ENCODE data around the gene KLF4.
A peak's percentile ranks its signal among the peaks of the same experiment; 100 is the strongest.

KLF4 gene

DNA sequence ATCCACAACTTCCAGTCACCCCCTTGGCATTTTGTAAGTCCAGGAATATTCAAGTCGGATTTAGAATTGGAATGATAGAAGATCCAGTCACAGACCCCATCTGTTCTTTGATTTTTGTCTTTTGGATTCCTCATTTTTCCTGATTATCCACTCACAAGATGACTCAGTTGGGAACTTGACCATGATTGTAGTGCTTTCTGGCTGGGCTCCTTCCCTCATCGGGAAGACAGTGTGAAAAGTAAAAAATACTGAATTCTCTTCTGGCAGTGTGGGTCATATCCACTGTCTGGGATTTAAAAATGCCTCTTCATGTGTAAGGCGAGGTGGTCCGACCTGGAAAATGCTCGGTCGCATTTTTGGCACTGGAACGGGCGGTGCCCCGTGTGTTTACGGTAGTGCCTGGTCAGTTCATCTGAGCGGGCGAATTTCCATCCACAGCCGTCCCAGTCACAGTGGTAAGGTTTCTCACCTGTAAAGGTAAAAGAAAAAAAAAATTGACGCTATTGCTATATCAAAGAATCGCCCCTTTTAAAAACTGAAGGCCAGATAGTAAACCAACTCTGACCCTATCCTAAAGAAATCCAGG, 4.0 kb downstream of the KLF4 start:
- peak overlapping the region; percentile 31 for H3K27ac ChIP-seq
- TF ChIP-seq ZFX (IDR thresholded peaks at IDR 0.05; ENCODE audit: borderline replicate concordance), result no peak
- TF ChIP-seq, protein P1, sequence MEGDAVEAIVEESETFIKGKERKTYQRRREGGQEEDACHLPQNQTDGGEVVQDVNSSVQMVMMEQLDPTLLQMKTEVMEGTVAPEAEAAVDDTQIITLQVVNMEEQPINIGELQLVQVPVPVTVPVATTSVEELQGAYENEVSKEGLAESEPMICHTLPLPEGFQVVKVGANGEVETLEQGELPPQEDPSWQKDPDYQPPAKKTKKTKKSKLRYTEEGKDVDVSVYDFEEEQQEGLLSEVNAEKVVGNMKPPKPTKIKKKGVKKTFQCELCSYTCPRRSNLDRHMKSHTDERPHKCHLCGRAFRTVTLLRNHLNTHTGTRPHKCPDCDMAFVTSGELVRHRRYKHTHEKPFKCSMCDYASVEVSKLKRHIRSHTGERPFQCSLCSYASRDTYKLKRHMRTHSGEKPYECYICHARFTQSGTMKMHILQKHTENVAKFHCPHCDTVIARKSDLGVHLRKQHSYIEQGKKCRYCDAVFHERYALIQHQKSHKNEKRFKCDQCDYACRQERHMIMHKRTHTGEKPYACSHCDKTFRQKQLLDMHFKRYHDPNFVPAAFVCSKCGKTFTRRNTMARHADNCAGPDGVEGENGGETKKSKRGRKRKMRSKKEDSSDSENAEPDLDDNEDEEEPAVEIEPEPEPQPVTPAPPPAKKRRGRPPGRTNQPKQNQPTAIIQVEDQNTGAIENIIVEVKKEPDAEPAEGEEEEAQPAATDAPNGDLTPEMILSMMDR (IDR thresholded peaks at IDR 0.05), result no peak

DNA sequence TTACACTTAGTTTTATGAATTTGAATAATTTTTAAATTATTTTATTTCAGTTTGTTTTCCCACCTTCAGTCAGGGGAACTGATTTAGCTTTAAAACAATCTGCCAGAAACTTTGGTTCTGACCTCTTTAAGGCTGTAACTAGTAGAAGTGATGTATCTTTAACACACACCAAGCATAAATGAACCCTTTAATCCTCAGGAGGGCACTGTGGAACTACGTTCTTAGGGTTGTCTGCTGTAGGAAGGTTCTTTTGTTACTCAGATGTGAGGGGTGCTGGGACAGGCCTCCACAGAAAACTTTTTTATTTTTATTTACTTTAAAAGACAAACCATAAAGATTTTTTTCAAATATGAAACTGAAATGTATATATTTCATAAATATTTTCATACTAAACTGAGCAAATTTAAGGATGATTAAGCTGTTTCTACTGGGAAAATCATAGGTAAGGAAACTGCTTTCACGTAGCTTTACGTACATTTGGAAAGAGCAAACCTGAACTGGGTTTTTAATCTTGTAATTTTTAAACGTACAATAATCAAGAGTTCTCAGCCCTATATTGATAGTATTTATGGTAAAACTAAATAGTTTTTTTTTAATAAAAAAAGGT, 5.3 kb downstream of the KLF4 start:
- peak overlapping the region; percentile 31 for H3K27ac ChIP-seq
- TF ChIP-seq, protein P1 (IDR thresholded peaks at IDR 0.05), result peak; percentile 80
- TF ChIP-seq ZFX (IDR thresholded peaks at IDR 0.05; ENCODE audit: borderline replicate concordance), result no peak

DNA sequence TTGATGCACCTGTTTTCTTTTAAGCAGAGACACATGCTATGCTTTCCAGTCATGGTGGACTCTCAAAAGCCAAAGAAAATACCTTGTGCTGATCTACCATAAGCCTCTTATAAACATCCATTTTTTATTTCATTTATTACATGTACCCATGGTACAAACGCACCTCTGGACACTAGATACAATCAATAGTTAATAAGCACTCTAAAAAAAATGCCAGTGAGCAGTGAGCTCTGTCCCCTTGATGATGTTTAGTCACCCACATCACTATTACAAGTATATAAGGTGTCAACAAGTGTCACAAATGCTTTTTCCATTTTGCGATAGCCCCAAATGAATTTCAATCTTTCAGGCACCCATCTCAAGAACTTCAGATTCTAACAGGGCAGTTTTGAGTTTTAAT, 5.9 kb downstream of the KLF4 start:
- TF ChIP-seq, protein P1 (IDR thresholded peaks at IDR 0.05), result no peak
- TF ChIP-seq ZFX (IDR thresholded peaks at IDR 0.05; ENCODE audit: borderline replicate concordance), result no peak
- H3K27ac ChIP-seq, result no peak overlapping the region

- no peak for TF ChIP-seq ZFX (IDR thresholded peaks at IDR 0.05; ENCODE audit: borderline replicate concordance)
- TF ChIP-seq, protein P1 (IDR thresholded peaks at IDR 0.05), result peak; percentile 51
- H3K27ac ChIP-seq, result no peak overlapping the region
Measured at GRCh38 chr9:107481035-107481434, 8.5 kb downstream of the KLF4 start.

DNA sequence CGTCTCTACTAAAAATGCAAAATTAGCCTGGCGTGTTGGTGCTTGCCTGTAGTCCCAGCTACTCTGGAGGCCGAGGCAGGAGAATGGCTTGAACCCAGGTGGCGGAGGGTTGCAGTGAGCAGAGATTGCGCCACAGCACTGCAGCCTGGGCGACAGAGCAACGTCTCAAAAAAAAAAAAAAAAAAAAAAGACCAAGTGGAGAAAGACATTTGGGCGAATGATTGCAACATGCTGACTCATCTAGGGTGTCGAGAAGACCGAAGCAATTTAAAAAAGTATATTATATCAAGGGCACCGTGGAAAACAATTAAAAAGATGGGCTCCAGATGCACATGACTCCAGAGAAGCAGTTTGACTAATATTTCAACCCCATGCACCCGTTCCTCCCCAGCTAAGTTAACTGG, 9.2 kb downstream of the KLF4 start:
- TF ChIP-seq, protein P1 (IDR thresholded peaks at IDR 0.05), result no peak
- no peak for TF ChIP-seq ZFX (IDR thresholded peaks at IDR 0.05; ENCODE audit: borderline replicate concordance)
- H3K27ac ChIP-seq, result no peak overlapping the region

- H3K27ac ChIP-seq, result no peak overlapping the region
- TF ChIP-seq, protein P1 (IDR thresholded peaks at IDR 0.05), result no peak
- no peak for TF ChIP-seq ZFX (IDR thresholded peaks at IDR 0.05; ENCODE audit: borderline replicate concordance)
Measured at GRCh38 chr9:107478805-107479204, 10.8 kb downstream of the KLF4 start.

- no peak for TF ChIP-seq ZFX (IDR thresholded peaks at IDR 0.05; ENCODE audit: borderline replicate concordance)
- no peak overlapping the region for H3K27ac ChIP-seq
Measured at GRCh38 chr9:107474124-107474523, 15.4 kb downstream of the KLF4 start.

All from 22Rv1 (cell line).